SU-DHL-6 (cell line): Measurements from ENCODE around the gene EPAS1.

Source experiments
- H2AFZ ChIP-seq: fragments of 200-600 bp; sonication (generic); 2 replicates; pipeline ENCODE4 v1.6.1; 2014; ENCODE audit warnings: low read depth, mild to moderate bottlenecking, moderate library complexity, mixed read lengths, antibody characterized with exemption, low read length; ENCODE audit not compliant: severe bottlenecking
- H3F3A ChIP-seq: fragments of 200-600 bp; shearing (Covaris generic); 2 replicates; pipeline ENCODE4 v1.6.0; 2016; ENCODE audit warnings: antibody characterized with exemption, mild to moderate bottlenecking; ENCODE audit not compliant: insufficient read depth
- H3K27ac ChIP-seq: fragments of 200-600 bp; sonication (generic); 2 replicates; pipeline ENCODE4 v1.5.1; 2016; ENCODE audit warnings: low read depth, mild to moderate bottlenecking, low read length, moderate library complexity, mixed read lengths
- H3K27me3 ChIP-seq: fragments of 200-600 bp; sonication (generic), shearing (Covaris generic); 2 replicates; pipeline ENCODE4 v1.6.0; 2014; ENCODE audit warnings: mild to moderate bottlenecking, low read length
- H3K36me3 ChIP-seq: fragments of 200-600 bp; sonication (generic); 2 replicates; pipeline ENCODE4 v1.6.1; 2014; ENCODE audit warnings: mild to moderate bottlenecking, low read length, mixed read lengths
- H3K4me2 ChIP-seq: fragments of 300-600, 200-600 bp; shearing (Covaris generic), sonication (generic); 2 replicates; pipeline ENCODE4 v1.6.0; 2014; ENCODE audit warnings: low read length, low read depth, mild to moderate bottlenecking; ENCODE audit not compliant: poor library complexity, severe bottlenecking
- H3K4me3 ChIP-seq: fragments of 200-600 bp; sonication (generic); 2 replicates; pipeline ENCODE4 v1.5.1; 2014; ENCODE audit warnings: antibody characterized with exemption, low read length, mild to moderate bottlenecking, mixed read lengths; ENCODE audit not compliant: insufficient read depth, poor library complexity, severe bottlenecking
- H3K79me2 ChIP-seq: fragments of 200-600 bp; sonication (generic); 2 replicates; pipeline ENCODE4 v1.6.1; 2014; ENCODE audit warnings: mild to moderate bottlenecking, low read length, moderate library complexity; ENCODE audit not compliant: insufficient read depth
- H3K9ac ChIP-seq: fragments of 200-600 bp; sonication (generic); 2 replicates; pipeline ENCODE4 v1.7.0; 2014; ENCODE audit warnings: mild to moderate bottlenecking, low read length
- H3K9me2 ChIP-seq: fragments of 200-600 bp; sonication (generic); replicated peaks from 2 replicates; pipeline ENCODE4 v1.6.1; 2014; ENCODE audit warnings: low read length; ENCODE audit not compliant: insufficient read depth
- H3K9me3 ChIP-seq: fragments of 200-600 bp; sonication (generic); 2 replicates; pipeline ENCODE4 v1.6.1; 2014; ENCODE audit warnings: low read length, mixed read lengths; ENCODE audit not compliant: insufficient read depth
- H4K20me1 ChIP-seq: fragments of 200-600 bp; sonication (generic); 2 replicates; pipeline ENCODE4 v1.6.1; 2014; ENCODE audit warnings: low read depth, mild to moderate bottlenecking, antibody characterized with exemption, low read length, moderate library complexity, mixed read lengths
- EZH2phosphoT487 ChIP-seq: fragments of 200-600 bp; sonication (generic), shearing (Covaris generic); conservative IDR thresholded peaks from 2 replicates; pipeline ENCODE4 v1.6.1; 2018; ENCODE audit warnings: mild to moderate bottlenecking, antibody characterized with exemption, low read length, moderate library complexity, mixed read lengths
- TF ChIP-seq, protein P1 (sequence below): fragments of 200-600 bp; sonication (generic); IDR thresholded peaks from one replicate; pipeline ENCODE4 v1.5.1; 2017; ENCODE audit warnings: antibody characterized with exemption, mild to moderate bottlenecking, low read length, moderate library complexity; ENCODE audit not compliant: insufficient read depth, poor library complexity, severe bottlenecking

The EPAS1 gene

DNA sequence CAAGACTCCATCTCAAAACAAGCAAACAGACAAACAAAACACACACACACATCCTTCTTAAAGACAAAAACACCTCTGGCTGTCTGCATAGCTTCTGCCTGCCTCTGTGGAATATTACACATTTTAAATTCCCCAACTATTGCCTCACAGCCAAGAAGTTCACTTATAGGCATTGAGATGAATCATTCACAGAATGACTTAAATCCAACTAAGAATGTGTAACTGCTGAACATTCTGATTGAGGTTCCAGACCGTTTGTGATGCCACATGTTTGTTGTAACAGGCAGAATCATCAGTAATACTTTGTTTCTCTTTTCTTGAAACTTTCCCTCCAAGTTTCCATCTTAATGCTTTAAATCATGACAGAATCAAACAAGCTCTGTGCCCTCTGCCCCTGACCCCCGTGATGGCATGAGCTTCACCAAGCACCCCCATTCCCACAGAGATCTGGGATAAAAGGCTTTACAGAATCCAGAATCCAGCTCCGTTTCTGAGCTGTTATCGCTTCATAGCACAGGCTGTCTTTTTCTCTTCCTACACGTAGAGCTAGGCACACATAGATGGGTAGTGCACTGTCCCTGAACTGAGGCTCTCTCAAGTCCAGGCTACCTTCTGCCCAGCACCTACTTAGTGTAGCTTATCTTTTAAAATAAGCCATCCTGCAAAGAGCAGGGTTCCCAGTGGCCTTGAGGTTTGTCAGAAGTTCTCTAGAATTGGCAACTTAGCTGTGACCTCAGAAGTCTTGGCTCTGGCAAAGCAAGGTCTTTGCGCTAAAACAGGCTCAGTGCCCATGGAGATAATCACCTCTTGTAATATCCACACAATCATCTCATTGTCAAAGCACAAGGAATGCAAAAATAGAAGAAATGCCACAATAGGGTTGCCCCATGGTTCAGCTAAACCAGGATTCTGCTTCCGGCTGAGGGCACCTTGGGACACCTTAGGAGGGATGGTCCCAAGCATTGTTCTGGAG lies 32.9 kb downstream of the EPAS1 start:
- no peak overlapping the region for H2AFZ ChIP-seq
- H3K79me2 ChIP-seq, result no peaks in the 10 kb centered on the region
- no peaks in the 10 kb centered on the region for H3F3A ChIP-seq
- no peak overlapping the region for H3K4me3 ChIP-seq
- H4K20me1 ChIP-seq, result no peaks in the 10 kb centered on the region
- TF ChIP-seq EZH2phosphoT487, result no peak
- TF ChIP-seq, protein P1, sequence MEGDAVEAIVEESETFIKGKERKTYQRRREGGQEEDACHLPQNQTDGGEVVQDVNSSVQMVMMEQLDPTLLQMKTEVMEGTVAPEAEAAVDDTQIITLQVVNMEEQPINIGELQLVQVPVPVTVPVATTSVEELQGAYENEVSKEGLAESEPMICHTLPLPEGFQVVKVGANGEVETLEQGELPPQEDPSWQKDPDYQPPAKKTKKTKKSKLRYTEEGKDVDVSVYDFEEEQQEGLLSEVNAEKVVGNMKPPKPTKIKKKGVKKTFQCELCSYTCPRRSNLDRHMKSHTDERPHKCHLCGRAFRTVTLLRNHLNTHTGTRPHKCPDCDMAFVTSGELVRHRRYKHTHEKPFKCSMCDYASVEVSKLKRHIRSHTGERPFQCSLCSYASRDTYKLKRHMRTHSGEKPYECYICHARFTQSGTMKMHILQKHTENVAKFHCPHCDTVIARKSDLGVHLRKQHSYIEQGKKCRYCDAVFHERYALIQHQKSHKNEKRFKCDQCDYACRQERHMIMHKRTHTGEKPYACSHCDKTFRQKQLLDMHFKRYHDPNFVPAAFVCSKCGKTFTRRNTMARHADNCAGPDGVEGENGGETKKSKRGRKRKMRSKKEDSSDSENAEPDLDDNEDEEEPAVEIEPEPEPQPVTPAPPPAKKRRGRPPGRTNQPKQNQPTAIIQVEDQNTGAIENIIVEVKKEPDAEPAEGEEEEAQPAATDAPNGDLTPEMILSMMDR, result no peak
- no peak overlapping the region for H3K9ac ChIP-seq
- H3K27me3 ChIP-seq, result no peaks in the 10 kb centered on the region
- no peak overlapping the region for H3K27ac ChIP-seq
- no peak overlapping the region for H3K4me2 ChIP-seq
- no peaks in the 10 kb centered on the region for H3K9me2 ChIP-seq
- H3K36me3 ChIP-seq, result no peaks in the 10 kb centered on the region
- H3K9me3 ChIP-seq, result no peaks in the 10 kb centered on the region

DNA sequence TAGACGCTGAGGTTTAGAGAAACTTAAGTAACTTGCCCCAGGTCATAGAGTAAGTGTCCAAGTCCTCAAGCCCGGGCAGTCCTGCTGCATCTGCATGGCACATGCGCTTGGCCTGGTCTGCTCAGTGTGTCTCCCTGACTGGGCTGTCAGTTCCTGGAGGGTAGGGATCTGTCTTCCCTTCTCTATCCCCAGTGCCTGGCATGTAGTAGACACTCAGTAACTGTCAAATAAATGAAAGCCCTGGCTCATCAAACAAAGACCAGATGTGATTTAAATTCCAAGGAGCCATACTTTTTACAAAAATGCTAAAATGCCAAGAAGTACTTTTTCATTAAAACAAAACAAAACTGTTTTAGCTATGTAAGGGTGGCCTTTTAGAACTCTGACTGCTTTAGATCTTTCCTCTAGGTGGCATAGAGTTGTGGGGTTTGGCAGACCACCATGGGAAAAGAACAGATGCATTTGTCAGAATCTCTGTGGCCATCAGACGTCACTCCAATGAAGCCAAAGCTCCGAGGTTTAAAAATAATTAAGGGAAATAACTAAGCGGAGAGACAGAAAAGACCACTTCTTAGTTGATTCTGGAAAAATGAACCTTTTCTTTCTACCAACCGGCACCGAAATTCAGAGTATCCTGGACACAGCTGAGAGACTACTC lies 34.0 kb downstream of the EPAS1 start:
- TF ChIP-seq, protein P1, result no peak
- TF ChIP-seq EZH2phosphoT487, result no peak
- H3K79me2 ChIP-seq, result no peaks in the 10 kb centered on the region
- no peak overlapping the region for H3K9ac ChIP-seq
- H3K9me3 ChIP-seq, result no peaks in the 10 kb centered on the region
- no peak overlapping the region for H3K27ac ChIP-seq
- H3K4me2 ChIP-seq, result no peak overlapping the region
- no peaks in the 10 kb centered on the region for H3K9me2 ChIP-seq
- no peaks in the 10 kb centered on the region for H3F3A ChIP-seq
- no peaks in the 10 kb centered on the region for H4K20me1 ChIP-seq
- no peaks in the 10 kb centered on the region for H3K27me3 ChIP-seq
- no peak overlapping the region for H3K4me3 ChIP-seq
- H3K36me3 ChIP-seq, result no peaks in the 10 kb centered on the region
- H2AFZ ChIP-seq, result no peak overlapping the region

DNA sequence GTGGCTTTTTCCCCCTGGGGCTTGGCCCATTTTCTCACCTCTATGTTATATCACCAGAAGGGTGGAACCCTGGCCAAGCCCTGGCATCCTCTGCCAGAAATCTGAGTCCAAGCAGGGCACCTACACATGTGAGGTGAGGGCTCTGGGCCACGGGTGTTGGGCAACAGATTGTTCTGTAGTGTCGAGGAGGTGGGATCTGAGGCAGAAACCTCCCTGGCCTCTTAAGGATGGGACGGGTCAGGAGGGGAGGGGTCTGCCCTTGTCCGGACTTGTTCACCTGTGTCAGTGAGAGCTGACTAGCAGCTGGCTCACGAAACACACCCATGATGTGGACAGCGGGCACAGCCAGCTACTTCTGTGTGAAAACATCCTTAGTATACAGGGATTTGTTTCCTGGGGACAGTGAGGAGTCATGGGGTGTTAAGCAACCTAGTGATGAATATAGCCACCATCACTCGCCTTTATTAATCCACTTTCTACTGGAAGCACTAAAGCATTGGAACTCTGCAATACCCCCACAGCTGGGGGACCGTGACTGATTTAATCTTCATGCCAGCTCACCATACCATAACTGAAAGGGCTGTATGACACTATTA lies 35.6 kb downstream of the EPAS1 start:
- H3K9ac ChIP-seq, result no peak overlapping the region
- H3K79me2 ChIP-seq, result no peaks in the 10 kb centered on the region
- no peak overlapping the region for H3K27ac ChIP-seq
- H3K9me2 ChIP-seq, result no peaks in the 10 kb centered on the region
- no peak overlapping the region for H2AFZ ChIP-seq
- H4K20me1 ChIP-seq, result no peaks in the 10 kb centered on the region
- no peak overlapping the region for H3K4me3 ChIP-seq
- H3F3A ChIP-seq, result no peaks in the 10 kb centered on the region
- no peaks in the 10 kb centered on the region for H3K9me3 ChIP-seq
- no peak overlapping the region for H3K4me2 ChIP-seq
- H3K36me3 ChIP-seq, result no peaks in the 10 kb centered on the region
- no peak for TF ChIP-seq EZH2phosphoT487
- TF ChIP-seq, protein P1, result no peak
- no peaks in the 10 kb centered on the region for H3K27me3 ChIP-seq
